NCI-H1417 (cell line): ENCODE measurements around the gene TPD52L1.
A peak's percentile ranks its signal among the peaks of the same experiment; 100 is the strongest.

Experiments
- DNase-seq, 3 experiments: peaks; one replicate each; lab custom pipeline; 2025; lab: John Stamatoyannopoulos, UW

The TPD52L1 gene

GRCh38 chr6:125236536-125237327 lies 83.2 kb downstream of the TPD52L1 start:
- no peak for DNase-seq

- no peak for DNase-seq
These were observed 84.2 kb downstream of the TPD52L1 start for GRCh38 chr6:125237764-125238163.

GRCh38 chr6:125245109-125245508 lies 91.5 kb downstream of the TPD52L1 start:
- no peak for DNase-seq

GRCh38 chr6:125245523-125246264 lies 92.1 kb downstream of the TPD52L1 start:
- peak in 2 of 3 experiments; percentile 49 to 79 for DNase-seq

- DNase-seq = no peak
These were observed 93.0 kb downstream of the TPD52L1 start for GRCh38 chr6:125246566-125246965.

GRCh38 chr6:125248136-125248535 lies 94.6 kb downstream of the TPD52L1 start:
- no peak for DNase-seq

GRCh38 chr6:125250511-125250910 lies 96.9 kb downstream of the TPD52L1 start:
- DNase-seq = no peak

GRCh38 chr6:125251516-125252220 lies 98.1 kb downstream of the TPD52L1 start:
- DNase-seq = no peak

- DNase-seq = no peak
These were observed 99.3 kb downstream of the TPD52L1 start for GRCh38 chr6:125252891-125253290.

- DNase-seq = no peak
These were observed 100.3 kb downstream of the TPD52L1 start for GRCh38 chr6:125253881-125254280.

- no peak for DNase-seq
These were observed 100.7 kb downstream of the TPD52L1 start for GRCh38 chr6:125254321-125254720.

GRCh38 chr6:125255201-125255600 lies 101.6 kb downstream of the TPD52L1 start:
- no peak for DNase-seq

- DNase-seq = no peak
These were observed 103.8 kb downstream of the TPD52L1 start for GRCh38 chr6:125257351-125257750.

GRCh38 chr6:125258651-125259353 lies 105.2 kb downstream of the TPD52L1 start:
- DNase-seq = no peak

- no peak for DNase-seq
These were observed 105.8 kb downstream of the TPD52L1 start for GRCh38 chr6:125259354-125259736.

GRCh38 chr6:125262016-125263013 lies 108.7 kb downstream of the TPD52L1 start:
- DNase-seq = no peak

- DNase-seq = no peak
These were observed 110.9 kb downstream of the TPD52L1 start for GRCh38 chr6:125264476-125264875.

- DNase-seq = no peak
These were observed 114.4 kb downstream of the TPD52L1 start for GRCh38 chr6:125267806-125268523.

- DNase-seq = no peak
These were observed 115.2 kb downstream of the TPD52L1 start for GRCh38 chr6:125268765-125269164.

- DNase-seq = no peak
These were observed 115.9 kb downstream of the TPD52L1 start for GRCh38 chr6:125269328-125269985.
